ENCODE results near the gene NEXMIF. TPM values are rescaled to one million over a fixed set of nuclear protein-coding genes. Genes with fewer than 3 reads are reported as not detected.
"Not testable (repeated sequence)": the region's sequence is repeated elsewhere in the genome, so short reads cannot be mapped to it uniquely, and the experiment has no call there.

Gene NEXMIF
- polyA plus RNA-seq (ENCODE audit: insufficient read length in 4 of 4), result 1 to 10 TPM; 2.4 to 3.9 (median 2.7) TPM

GRCh38 chrX:74925225-74926088, at the start of gene NEXMIF:
Gene NEXMIF (minus strand): TSS chrX:74925452.
- peak in 2 of 4 donors; percentile 12 to 18 for DNase-seq (ENCODE audit: low read depth in 4 of 4, low spot score in 3 of 4)

- DNase-seq (ENCODE audit: low read depth in 4 of 4, low spot score in 3 of 4), result not testable (repeated sequence)
These were observed 36.7 kb upstream of the NEXMIF start for GRCh38 chrX:74961962-74962361.

GRCh38 chrX:74949717-74950116, 24.5 kb upstream of the NEXMIF start:
- no peak for DNase-seq (ENCODE audit: low read depth in 4 of 4, low spot score in 3 of 4)

DNA sequence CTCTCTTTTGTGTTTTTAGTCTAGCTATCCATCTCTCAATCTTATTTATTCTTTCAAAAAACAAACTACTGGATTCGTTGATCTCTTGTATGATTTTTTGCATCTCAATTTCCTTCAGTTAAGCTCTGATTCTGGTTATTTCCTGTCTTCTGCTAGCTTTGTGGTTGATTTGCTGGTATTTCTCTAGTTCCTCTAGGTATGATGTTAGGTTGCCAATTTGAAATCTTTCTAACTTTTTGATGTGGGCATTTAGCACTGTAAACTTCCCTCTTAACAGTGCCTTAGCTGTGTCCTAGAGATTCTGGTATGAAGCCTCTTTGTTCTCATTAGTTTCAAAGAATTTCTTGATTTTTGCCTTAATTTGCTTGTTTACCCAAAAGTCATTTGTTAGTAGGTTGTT, 15.2 kb upstream of the NEXMIF start:
- no peak for DNase-seq (ENCODE audit: low read depth in 4 of 4, low spot score in 3 of 4)

DNA sequence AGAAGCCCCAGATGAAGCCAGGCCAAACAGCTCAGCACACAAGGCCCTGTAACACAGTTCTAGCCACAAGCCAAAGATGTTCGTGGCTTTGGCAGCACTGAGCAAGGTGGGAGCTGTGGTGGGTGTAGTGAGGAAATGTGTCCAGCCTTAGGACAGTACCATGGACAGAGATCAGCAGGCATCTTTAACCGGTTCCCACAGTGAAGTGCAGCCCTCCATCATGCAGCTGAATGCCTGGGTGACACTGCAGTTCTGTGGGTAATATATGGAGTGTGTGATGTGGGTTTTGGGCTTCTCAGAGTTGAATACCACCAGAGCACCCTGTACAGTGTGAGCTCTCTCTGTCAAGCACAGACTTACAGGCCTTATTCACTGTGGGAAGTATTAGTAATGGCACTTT, 6.0 kb upstream of the NEXMIF start:
- DNase-seq (ENCODE audit: low read depth in 4 of 4, low spot score in 3 of 4), result no peak

DNA sequence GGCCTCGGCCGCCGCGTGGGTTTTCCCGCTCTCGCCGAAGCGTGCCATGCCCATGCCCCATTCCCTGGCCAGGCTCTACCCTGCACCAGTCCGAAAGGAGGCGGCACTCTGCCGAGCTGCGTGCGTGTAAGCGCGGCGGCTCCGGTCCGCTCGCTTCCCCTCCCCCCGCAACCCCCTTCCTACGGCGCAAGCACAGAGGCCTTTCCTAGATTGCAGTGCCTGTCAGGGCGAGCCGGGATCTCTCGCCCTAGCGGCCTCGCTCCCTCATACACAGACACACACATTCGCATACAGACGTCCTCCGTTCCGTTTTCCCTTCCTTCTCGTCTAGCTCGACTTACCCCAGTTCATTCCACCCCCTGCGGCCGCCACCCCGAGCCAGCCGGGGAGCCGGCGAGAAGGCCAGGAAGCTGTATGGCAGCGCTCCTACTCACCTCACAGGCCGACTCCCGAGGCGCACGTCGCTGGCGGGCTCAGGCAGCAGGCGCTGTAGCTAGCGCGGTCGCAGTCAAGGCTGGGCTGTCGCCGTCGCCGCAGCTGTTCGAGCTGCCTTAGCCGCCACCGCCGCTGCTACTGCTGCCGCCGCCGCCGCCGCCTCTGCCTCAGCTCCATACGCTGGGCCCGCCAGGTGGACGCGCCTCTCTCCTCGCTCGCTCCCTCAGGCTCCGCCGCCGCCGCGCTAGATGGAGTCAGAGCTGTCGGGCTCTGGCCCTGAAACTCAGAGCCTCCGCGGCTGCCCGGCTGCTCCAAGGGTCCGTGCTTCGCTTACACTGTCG, 615 bp downstream of the NEXMIF start:
- DNase-seq (ENCODE audit: low read depth in 4 of 4, low spot score in 3 of 4), result peak in 3 of 4 donors; percentile 16 to 41 (median 25)

DNA sequence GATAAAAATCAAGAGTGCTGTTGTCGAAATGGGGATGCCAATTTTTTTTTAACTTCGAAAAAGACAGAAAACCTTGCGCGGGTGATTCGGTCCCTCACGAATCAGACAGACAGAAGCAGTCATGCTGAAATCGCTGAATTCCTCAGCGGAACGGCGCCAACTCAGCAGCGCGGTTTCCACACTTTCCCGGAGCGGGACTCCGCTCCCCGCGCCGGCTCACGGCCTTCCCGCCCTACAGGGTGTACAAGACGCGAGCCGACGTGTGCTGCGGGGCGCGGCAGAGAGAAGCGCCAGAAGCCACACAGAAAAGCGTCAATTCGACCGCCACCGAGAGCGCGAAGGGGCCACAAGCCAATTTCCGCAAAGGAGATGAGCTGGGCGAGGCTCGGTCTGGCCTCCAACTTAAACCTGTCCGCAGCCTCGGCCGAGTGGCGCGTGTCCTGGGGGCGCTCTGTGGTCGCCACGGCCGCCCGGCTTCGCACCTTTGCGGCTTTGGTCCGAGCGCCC, 1.3 kb downstream of the NEXMIF start:
- DNase-seq (ENCODE audit: low read depth in 4 of 4, low spot score in 3 of 4), result peak in 1 of 4 donors; percentile 9

DNA sequence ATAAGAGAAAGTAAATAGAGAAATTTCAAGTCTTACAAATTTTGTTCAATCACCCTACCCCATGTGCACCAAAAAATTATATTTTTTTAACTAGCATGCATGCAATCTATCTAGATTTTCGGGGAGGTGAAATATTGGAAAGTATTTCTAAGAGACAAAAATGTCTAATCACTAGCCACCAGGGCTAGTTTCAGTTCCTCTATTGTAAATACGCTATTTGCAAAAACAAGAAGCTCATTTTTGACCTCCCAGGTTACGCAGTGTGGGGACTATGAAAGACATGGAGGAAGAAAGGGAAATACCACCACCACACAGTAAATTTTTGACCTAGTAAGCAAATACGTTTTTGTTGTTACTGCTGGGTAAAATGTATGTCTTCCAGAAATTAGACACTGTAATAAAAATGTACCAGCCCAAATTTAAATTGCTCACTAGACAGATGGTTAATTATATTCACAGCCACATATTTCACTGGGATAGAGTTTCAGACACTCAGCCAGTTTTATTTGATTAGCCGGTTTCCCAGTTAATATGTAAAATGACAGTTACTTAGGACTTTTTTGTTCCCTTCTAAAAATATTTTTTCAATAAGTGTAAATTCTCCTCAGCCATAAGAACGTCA, 2.2 kb downstream of the NEXMIF start:
- no peak for DNase-seq (ENCODE audit: low read depth in 4 of 4, low spot score in 3 of 4)

- DNase-seq (ENCODE audit: low read depth in 4 of 4, low spot score in 3 of 4), result no peak
These were observed 13.8 kb downstream of the NEXMIF start for GRCh38 chrX:74911494-74911893.

GRCh38 chrX:74906417-74906816, 18.8 kb downstream of the NEXMIF start:
- no peak for DNase-seq (ENCODE audit: low read depth in 4 of 4, low spot score in 3 of 4)

DNA sequence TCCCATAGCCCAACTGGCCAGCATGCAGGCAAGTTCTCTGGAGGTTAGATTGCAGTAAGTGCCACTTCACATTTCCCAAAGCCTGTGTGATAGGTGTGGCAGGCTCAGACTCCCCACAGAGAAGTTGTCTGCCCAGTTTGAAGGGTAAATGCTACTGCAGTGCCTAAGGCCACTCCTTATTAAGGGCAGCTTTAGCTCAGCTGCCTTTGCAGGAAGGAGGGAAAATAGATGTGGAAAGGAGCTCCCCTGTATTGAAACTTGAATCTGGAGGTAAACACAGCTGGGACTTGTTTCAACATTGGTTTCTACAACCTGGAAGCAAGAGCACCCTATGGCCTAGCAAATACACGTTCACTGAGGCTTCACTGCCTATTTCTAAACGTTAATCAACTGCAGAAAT, 22.4 kb downstream of the NEXMIF start:
- no peak for DNase-seq (ENCODE audit: low read depth in 4 of 4, low spot score in 3 of 4)

- DNase-seq (ENCODE audit: low read depth in 4 of 4, low spot score in 3 of 4), result no peak
These were observed 32.7 kb downstream of the NEXMIF start for GRCh38 chrX:74892561-74892960.

DNA sequence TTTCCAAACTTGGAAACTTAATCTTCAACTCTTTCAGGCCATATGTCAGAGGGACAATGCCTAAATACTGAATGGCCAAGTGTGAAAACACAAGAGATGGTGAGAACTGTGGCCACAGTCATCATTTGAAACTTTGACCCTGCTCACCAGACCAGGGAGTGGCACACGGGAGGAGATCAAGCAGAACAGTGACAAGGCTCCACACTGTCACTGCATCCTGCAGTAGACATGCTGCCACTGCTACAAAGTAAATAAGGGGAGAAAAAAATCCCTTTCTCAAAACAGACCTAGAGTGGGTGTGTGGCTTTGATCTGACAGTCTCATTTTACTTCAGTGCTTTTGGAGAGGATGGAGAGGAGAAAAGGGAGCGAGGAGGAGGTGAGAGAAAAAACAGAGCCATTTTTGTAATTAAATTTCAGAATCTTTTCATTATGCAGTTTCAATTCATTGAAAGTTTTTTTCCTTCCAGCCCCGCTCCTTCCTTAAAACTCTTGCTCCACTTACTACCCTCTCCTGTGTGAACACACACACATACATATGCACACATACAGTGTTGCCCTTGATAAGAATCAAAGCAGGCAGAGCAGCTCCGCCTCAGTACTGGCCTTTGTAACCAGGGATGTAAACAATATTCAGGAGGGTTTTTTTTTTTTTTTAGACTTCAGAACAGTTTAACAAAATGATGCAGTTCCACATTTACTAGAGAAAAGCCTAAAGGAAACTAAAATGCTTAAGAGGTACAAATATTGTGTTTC, 34.4 kb downstream of the NEXMIF start:
- no peak for DNase-seq (ENCODE audit: low read depth in 4 of 4, low spot score in 3 of 4)

DNA sequence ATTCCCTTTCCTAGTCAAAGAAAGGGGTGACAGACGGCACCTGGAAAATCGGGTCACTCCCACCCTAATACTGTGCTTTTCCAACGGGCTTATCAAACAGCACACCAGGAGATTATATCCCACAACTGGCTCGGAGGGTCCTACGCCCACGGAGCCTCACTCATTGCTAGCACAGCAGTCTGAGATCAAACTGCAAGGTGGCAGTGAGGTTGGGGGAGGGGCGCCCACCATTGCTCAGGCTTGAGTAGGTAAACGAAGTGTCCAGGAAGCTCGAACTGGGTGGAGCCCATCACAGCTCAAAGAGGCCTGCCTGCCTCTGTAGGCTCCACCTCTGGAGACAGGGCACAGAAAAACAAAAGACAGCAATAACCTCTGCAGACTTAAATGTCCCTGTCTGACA, 42.9 kb downstream of the NEXMIF start:
- DNase-seq (ENCODE audit: low read depth in 4 of 4, low spot score in 3 of 4), result not testable (repeated sequence)

- no peak for DNase-seq (ENCODE audit: low read depth in 4 of 4, low spot score in 3 of 4)
These were observed 59.5 kb downstream of the NEXMIF start for GRCh38 chrX:74865725-74866124.

GRCh38 chrX:74853255-74853654, 72.0 kb downstream of the NEXMIF start:
- no peak for DNase-seq (ENCODE audit: low read depth in 4 of 4, low spot score in 3 of 4)

DNA sequence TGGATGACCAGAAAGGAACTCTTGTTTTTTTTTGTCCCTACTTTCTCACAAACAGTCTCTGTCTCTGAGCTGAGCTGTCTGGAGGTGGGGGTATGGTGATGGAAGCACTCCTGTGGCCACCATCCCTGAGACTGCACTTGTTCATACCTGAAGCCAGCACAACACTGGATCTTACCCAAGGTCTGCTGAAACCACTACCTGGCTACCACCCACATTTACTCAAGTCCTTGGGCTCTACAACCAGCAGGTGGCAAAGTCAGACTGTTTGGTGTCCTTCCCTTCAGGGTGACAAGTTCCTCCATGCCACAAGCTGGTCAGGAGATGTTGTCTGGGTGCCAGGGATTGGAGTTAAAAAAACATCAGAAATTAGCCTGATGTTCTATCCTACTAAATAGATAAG, 89.7 kb downstream of the NEXMIF start:
- DNase-seq (ENCODE audit: low read depth in 4 of 4, low spot score in 3 of 4), result no peak

GRCh38 chrX:74819797-74820196, 105.5 kb downstream of the NEXMIF start:
- DNase-seq (ENCODE audit: low read depth in 4 of 4, low spot score in 3 of 4), result not testable (repeated sequence)

- no peak for DNase-seq (ENCODE audit: low read depth in 4 of 4, low spot score in 3 of 4)
These were observed 110.6 kb downstream of the NEXMIF start for GRCh38 chrX:74814681-74815080.

- no peak for DNase-seq (ENCODE audit: low read depth in 4 of 4, low spot score in 3 of 4)
These were observed 120.7 kb downstream of the NEXMIF start for GRCh38 chrX:74804574-74804973.
